Activated effector memory CD4-positive, alpha-beta T cell treated with Interleukin-2 at 50 U/mL for 16 hours (primary cell): Measurements from ENCODE around the gene TSPAN8.
"Not testable (repeated sequence)": the region's sequence is repeated elsewhere in the genome, so short reads cannot be mapped to it uniquely, and the experiment has no call there.

Experiments used
- DNase-seq: peaks from one replicate; pipeline ENCODE4 v3.0.0-alpha.2; 2020

TSPAN8 gene

DNA sequence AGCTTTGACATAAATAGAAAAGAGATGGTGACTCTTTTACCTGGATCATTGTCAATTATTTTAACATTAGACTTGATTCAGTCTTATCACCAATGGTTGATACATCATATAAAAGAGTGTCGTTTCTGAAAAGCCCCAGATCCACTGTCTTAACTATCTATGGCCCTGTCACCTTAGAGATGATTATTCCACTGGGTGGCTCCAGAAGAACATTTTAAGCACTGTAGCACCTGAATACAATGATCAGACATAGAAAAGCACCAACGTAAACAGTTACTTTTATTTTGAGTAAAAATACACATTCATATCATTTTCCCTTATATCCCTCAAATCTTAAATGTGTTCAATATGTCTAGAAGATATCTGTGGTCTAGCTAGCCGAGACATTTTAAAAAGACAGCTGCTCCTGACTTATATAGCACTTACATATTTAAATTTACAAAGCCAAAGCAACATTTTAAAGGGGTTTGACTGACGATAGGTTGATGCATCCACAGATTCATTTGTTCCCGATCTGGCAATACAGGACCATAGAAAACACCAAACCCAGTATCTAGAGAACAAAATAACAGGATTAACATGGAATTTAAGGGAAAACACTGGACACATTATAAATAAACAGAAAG lies 32.9 kb downstream of the TSPAN8 start:
- no peak for DNase-seq

DNA sequence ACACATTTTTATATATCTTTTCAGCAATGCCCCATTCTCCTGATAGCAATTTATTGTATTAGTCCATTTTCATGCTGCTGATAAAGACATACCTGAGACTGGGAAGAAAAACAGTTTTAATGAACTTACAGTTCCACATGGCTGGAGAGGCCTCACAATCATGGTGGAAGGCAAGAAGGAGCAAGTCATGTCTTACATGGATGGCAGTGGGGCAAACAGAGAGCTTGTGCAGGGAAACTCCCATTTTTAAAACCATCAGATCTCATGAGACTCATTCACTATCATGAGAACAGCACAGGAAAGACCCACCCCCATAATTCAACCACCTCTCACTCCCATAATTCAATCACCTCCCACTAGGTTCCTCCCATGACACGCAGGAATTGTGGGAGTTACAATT lies 44.7 kb downstream of the TSPAN8 start:
- not testable (repeated sequence) for DNase-seq

DNA sequence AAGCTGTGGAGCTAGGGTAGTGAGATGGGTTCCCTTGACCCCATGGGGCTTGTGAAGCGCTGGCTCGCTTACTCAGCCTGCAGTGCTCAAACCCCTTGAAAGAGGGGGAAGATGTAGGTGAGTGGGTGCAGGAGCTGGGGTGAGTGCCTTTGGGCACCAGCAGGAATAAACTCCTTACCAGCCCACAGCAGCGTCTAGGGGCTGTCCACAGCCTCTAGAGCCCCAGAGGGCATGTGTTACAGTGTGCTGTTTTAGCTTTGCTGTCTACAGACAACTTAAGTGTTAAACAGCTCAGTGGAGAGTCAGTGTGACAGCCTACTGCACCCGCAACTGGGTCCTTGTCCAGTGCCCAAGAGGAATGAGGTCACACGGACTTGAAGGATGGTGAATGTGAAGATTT lies 48.0 kb downstream of the TSPAN8 start:
- no peak for DNase-seq

DNA sequence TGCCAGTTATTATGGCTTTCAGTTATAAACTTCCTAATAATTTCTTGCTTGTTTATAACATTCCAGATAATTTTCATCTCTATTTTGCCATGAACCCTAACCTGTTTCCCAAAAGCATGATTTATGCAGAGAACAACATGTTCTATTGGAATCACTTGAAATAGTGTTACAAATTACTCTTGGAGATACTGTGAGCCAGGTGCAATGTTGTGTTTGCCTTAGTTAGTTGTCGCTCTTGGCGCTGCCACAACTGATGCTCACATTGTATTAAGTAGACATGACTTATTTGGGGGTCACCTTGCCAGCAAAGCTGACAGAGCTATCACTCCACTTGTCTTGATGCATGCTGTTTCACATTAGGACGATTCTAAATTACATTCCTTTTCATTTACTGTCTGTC lies 49.4 kb downstream of the TSPAN8 start:
- DNase-seq = no peak

DNA sequence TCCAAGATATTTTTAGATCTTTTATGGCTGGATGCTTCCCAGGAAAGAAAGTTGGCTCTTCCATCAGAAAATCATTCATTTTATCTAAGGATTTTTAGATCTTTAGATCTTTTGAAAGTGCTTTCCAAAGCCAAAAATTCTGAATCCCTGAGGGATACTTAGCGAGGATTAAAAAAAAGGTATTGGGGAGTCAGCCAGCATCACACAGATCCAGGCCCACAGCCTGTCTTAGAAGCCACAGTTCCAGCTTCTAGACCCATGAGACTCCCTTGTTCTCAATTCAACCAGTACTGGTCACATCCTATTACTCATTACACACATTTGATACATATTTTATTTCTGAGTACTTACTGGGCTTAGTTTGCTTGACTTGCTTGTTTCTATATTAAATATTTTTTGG lies 49.9 kb downstream of the TSPAN8 start:
- DNase-seq = no peak

DNA sequence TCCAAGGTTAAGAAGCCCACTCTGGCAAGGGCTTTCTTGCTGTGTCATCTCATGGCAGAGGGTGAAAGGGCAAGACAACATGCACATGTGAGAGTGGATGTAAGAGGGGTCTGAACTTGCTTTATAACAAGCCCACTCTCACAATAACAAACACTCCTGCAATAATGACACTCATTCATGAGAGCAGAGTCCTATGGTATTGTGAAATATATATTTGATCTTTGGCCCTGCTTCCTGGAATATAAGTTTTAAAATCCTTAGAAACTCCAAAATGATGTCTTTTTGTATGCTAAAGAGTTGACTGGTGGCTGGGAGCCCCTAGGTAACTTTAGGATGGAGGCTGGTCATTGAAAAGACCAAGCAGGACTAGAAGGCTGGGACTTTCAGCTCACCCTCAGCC lies 51.8 kb downstream of the TSPAN8 start:
- DNase-seq = no peak

DNA sequence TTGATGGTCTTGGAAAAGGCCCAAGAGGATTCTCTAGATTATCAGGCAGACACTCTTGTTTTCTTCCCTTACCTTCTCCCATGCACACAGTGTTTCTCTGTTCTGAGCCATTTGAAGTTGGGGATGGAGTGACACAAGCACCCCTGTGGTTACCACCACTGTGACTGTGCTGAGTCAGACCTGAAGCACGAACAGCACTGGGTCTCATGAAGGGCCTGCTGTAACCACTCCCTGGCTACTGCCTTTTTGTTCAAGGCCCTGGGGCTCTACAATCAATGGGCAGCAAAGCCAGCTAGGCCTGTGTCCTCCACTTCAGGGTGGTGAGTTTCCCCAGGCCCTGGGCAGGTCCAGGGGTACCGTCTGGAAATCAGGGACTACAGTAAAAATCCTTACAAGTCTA lies 65.5 kb downstream of the TSPAN8 start:
- no peak for DNase-seq

DNA sequence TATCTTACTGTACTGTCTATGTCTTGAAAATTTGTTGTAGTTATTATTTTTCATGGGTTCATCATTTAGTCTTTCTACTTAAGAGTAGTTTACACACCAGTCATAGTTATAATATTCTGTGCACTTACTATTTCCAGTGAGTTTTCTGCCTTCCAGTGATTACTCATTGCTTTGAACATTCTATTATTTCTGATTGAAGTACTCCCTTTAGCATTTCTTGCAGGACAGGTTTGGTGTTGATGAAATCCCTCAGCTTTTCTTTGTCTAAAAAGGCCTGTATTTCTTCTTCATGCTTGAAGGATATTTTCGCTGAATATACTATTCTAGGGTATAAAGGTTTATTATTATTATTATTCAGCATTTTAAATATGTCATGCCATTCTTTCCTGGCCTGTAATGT lies 66.8 kb downstream of the TSPAN8 start:
- DNase-seq = no peak

DNA sequence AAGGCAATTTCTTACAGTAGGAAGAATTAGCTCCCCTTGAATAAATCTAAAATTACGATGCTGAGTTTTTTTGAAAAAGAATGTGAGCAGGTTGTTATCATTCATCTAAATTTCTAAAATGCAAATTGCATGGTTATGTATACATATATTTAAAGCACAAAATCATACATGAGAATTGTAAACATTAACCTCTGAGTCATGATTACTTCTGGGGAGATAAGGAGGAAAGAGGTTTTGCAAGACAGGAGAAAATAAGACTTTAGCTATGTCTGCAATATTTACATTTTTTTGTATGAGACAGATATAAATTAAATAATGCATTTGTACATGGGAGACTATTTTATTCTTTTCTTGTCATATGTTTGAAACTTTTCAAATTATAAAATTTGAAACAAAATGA lies 72.2 kb downstream of the TSPAN8 start:
- DNase-seq = no peak

DNA sequence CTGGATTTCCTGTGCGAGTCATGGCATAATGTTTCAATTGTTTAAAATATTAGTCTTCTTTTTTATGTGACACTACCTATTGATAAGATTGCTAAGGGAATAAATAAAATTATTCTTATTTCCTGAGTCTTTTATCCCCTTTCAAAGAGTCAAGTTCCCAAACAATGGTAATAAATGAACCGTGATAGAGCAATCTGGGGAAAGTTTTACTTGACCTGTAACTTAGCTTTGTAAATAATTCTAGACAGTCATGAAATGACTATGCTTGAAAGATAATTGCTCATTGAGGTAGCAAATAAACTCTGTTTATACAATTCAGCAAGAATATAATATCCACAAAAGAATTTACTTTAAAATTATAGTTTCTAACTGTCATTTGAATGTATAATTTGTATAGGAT lies 82.1 kb downstream of the TSPAN8 start:
- no peak for DNase-seq
